Measurements from ENCODE around the gene ELMO1.

ELMO1 gene

DNA sequence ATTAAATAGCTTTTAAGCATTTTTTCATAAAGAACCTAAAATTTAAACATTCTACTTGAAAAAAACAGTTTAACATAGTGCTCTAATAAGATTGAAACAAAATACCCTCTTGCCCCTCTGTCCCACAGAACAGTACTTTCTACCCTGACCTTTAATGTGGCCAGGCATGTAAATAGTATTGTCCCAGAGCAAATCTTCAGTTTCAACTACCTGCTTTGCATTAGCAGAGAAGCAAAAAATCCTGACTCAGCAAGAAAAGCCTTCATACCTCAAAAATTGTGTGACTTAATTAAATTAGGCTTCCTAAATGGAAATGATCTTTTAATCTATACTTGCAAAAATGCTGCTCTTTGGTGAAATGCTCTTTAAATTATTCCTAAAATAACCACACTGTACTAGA, 487.0 kb downstream of the ELMO1 start:
- no peak for DNase-seq

- DNase-seq: no peak
Observed at GRCh38 chr7:36961097-36961496, 487.6 kb downstream of the ELMO1 start.

DNA sequence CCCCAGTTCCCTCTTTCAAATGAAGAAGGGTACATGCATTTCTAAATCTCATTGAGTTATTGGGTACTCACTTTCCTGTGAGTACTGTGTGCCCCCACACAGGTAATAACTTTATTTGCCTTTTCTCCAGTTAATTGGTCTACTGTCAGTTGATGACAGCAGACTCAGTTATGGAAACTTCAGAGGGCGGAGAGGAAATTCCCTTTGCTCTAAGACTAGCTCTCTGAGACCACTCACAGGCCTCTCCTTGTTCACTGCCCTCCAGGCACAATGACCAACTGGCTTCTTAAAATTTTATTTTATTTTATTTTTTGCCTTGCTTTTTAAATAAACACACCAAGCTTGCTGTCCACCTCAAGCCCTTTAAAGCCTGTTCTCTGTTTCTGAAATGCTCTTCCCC, 488.6 kb downstream of the ELMO1 start:
- no peak for DNase-seq

- no peak for DNase-seq
Observed at GRCh38 chr7:36958111-36958733, 490.4 kb downstream of the ELMO1 start.

- no peak for DNase-seq
Observed at GRCh38 chr7:36957620-36958019, 491.0 kb downstream of the ELMO1 start.

DNA sequence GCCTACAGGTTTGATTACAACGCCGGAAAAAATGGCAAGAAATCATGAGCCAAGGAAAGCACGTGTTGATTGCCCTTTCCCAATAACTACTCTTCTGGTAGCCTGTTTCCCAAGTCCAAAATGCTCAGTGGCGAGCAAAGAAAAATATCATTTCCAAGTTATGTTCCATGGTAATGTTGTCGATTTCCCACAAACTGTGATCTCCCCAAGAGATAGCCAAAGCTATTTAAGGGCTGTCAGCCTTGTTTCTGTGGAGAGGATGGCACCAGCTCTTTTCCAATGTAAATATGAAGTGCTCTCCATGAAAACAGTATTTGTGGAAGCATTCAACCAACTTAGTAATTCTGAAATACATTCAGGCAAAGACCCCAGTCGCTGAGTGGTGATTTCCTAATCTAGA, 491.9 kb downstream of the ELMO1 start:
- DNase-seq: no peak

GRCh38 chr7:36955456-36956129, 493.1 kb downstream of the ELMO1 start:
- no peak for DNase-seq

DNA sequence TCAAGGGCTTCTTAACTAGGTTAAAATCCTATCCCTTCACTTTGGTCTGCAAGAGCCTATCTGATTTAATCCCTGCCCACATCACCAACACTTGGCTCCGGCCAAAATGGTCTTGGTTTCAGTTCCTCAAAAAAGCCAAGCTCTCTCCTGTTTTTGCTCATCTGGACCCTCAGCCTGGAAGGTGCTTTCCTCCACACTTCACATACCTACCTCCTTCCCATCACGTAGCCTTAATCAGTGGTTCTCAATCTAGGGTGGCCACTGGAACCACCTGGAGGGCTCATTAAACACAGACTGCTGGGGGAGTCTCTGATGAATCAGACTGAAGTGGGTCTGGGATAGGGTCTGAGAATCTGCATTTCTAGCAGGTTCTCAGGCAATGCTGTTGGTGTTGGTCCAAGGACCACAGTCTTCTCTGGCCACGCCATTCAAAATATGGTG, 497.4 kb downstream of the ELMO1 start:
- DNase-seq: no peak

GRCh38 chr7:36949711-36950600, 498.7 kb downstream of the ELMO1 start:
- DNase-seq: no peak

- DNase-seq: no peak
Observed at GRCh38 chr7:36946401-36946739, 502.3 kb downstream of the ELMO1 start.

GRCh38 chr7:36945612-36946400, 502.9 kb downstream of the ELMO1 start:
- DNase-seq: no peak

DNA sequence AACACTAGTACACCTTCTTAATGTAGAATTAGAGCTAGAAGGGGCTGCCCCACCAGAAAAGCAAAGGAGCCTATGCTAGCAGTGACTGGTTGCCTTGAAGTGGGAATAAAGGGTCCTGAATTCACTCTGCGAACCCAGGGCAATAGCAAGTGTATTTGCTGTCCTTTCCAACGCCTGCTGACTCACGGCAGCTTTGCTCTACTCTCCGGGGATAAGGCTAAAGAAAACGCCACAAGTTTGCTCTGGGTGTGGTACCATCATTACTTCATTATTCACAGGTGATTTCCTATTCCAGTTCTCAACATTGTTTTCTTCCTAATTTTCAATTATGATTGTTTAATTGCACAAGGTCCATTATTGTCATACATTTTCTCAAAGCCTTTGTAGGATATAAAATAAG, 503.8 kb downstream of the ELMO1 start:
- no peak for DNase-seq

GRCh38 chr7:36943591-36944435, 504.9 kb downstream of the ELMO1 start:
- DNase-seq: no peak

- no peak for DNase-seq
Observed at GRCh38 chr7:36942955-36943354, 505.7 kb downstream of the ELMO1 start.

DNA sequence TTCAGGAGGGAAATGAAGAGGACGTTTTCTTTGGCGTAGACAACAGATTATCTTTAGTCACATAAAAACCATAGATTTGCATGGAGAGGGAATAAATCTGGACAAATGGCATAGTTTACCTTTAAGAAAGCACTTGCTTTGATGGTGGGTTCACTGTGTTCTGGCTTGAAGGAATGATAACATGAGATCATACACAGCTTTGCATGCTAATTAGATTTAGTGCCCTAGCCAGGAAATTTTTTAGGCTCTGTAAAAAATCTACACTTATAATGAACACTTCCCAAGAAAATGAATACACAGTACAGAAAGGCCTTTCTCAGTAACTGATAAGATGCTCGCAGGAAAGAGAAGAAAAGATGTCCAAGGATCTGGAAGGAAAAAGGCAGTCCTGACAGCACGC, 506.1 kb downstream of the ELMO1 start:
- DNase-seq: no peak

DNA sequence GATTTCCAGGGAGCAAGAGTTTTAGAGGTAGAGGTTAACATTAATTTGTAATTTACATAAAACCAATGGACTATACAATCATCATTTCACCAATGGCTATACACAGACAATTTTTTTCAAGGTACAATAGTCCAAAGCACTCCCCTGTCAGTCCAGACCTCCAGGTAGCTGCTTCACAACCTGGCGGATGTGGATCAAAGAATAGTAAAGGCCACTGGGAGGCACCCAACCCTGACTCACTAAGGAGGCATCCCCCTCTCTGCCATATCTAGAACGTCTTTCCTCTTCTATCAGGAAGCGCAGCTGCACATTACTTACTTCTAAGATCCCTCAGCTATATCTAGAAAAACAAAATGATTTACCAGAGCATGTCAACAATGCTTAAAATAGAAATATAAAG, 506.6 kb downstream of the ELMO1 start:
- DNase-seq: no peak

DNA sequence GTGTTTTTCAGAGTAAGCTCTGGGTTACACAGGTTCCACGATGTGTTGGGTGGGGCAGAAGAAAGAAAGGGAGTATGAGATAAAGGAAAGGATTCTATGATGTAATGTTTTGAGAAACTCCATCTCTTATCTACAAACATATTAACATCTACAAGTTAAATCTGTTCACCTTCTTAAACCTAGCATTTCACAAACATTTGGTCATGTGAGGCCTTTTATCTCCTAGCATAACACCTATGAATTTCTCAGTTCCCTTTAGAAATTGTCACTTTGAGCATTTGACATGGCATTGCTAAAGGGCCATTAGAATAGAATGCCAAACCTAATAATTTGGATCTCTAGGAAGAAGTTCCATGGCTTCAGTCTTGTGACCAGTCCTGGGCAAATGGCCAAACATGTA, 507.3 kb downstream of the ELMO1 start:
- no peak for DNase-seq

GRCh38 chr7:36939816-36940215, 508.8 kb downstream of the ELMO1 start:
- no peak for DNase-seq

DNA sequence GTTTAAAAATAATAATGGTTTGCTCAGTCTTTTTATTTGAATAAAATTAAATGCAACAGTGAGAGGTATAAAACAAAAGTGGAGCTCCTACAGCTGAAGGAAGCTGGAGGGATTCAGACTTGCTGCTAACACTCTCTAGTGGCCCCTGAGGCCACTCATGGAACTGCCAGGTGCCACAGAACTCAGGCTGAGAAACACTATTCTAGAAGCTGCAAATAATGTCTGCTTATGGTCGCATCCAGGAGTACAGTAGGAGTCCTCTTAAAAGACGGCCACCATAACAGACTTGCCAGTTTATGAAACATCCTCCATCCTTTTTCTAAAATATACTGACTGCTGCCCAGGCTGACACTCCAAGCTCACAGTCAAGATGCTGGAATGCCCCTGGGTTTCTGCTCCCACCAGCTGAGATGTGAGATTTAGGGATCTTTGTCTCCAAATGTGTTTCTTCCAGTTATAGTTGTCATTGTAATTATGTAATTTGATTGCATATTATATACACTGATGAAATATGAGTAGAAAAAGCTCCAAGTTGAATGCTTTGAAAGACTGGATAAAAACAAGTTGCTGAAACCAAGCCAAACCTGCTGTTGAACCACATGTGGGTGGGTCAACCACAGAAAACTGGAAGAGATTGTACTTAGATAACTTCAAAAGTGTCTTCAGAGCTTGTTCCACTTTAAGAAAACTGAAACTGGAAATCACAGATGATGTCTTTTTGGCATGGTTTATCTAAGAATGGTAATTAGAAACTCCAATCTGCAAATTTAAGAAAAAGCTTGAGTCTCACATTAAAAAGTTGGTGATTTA, 510.7 kb downstream of the ELMO1 start:
- DNase-seq: no peak

DNA sequence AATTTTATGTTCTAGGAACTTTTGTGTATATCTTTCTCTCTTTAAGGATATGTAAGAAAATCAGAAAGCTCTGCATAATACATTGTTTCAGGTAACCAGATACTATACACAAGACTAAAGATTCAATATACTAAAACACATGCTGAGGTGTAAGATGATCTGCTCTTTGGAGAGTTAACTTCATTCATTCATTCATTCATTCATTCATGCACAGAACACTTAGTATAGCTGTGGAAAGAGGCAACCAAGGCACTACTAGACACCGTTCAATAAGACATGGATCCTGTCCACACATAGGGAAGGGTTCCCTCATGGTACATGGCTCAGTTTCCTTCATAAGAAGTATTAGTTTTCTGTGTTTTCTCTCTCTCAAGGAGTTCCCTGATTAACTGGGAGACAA, 516.8 kb downstream of the ELMO1 start:
- no peak for DNase-seq

- no peak for DNase-seq
Observed at GRCh38 chr7:36929791-36930190, 518.9 kb downstream of the ELMO1 start.
